ENCODE data around the gene CNNM1. TPM values are rescaled to one million over a fixed set of nuclear protein-coding genes. Genes with fewer than 3 reads are reported as not detected.

The CNNM1 gene
- total RNA-seq, 4 donors from 2014 or later, result 0.88 to 1.7 (median 1.5) TPM; not detected in 1

DNA sequence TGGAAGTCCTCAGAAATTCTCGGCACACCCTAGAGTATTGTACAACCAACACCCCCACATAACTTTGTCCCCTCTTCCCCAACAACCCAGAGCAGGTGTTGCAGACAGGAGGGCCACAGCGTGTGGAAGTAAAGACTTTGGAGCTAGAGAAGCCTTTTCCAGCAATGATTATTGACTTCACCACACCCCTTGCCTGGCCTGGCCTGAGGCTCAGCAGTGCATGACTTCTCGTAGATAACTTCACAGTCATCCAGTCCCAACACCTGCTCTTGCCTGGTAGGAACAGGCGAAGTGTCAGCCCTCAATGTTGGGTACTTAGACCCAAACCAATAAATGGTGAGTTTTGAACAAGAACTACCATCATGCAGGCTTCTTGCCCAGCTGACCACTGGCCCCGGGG, 64.5 kb downstream of the CNNM1 start:
- no peaks in the 10 kb centered on the region for H3K27me3 ChIP-seq
- H3K9me3 ChIP-seq, result no peaks in the 10 kb centered on the region
- intact Hi-C loops (cut with DNase I; ENCODE audit: low total_unique reads), result no loop called here
- H3K36me3 ChIP-seq, result no peaks in the 10 kb centered on the region
- no peak overlapping the region for H3K4me3 ChIP-seq
- no peak for TF ChIP-seq POLR2A (IDR thresholded peaks at IDR 0.05)
- no peak for TF ChIP-seq CTCF (IDR thresholded peaks at IDR 0.05)
- no peak overlapping the region for H3K27ac ChIP-seq
- DNase-seq, result no peak
- no peaks in the 10 kb centered on the region for H3K4me1 ChIP-seq

DNA sequence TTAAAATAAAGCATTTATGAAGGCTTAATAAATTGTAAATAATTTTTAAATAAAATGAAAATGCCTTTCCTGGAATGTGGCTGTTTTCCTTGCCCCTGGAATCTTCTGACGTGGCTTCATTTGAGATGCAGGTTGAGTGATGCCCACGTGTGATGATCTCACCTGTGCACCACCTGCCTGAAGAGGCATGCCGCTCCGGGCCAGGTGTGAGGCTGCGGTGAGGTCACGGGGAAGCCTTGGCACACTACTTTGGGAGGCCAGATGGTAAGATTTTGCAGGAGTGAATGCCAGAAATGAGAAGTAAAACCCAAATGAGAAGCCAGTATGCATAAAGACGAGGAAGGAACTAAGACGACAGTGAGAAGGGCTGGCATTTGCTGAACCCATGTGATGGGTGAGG, 65.1 kb downstream of the CNNM1 start:
- Histone ChIP-seq H3K9me3 (no peaks in the 10 kb centered on the region), H3K4me3 (no peak overlapping the region), H3K36me3 (no peaks in the 10 kb centered on the region), H3K4me1 (no peaks in the 10 kb centered on the region), H3K27me3 (no peaks in the 10 kb centered on the region), H3K27ac (no peak overlapping the region)
- no peak for DNase-seq
- intact Hi-C loops (cut with DNase I; ENCODE audit: low total_unique reads), result no loop called here
- no peak for TF ChIP-seq POLR2A (IDR thresholded peaks at IDR 0.05)
- TF ChIP-seq CTCF (IDR thresholded peaks at IDR 0.05), result no peak

DNA sequence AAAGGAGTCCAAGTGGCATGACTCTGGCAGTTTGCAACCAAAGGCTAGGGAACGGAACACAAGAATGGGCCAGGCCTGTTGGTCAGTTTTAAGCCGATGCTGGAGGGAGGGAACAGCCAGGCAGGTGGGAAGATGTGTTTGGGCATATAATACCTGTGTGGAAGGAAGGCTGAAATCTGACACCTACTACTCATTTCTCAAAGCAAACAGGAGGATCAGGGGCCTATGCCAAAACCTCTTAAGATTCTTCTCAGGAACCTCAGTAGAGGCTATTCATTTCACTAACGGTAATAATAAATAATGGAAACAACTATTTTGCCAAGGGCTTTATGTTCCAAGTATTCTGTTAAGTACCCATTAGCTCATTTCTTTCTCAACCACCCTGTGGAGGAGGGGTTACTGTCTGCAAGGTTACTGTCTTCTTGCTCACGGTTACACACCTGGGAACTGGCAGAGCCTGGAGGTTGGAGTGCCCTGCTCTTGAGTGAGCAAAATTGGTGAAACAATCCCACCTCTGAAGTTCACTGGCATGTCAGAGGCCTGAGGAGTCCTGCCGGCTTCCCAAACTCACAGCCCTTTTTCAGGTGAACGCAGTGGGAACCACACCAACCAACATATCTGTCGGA, 65.7 kb downstream of the CNNM1 start:
- H3K9me3 ChIP-seq, result no peaks in the 10 kb centered on the region
- no peak for DNase-seq
- intact Hi-C loops (cut with DNase I; ENCODE audit: low total_unique reads), result no loop called here
- no peaks in the 10 kb centered on the region for H3K27me3 ChIP-seq
- H3K4me3 ChIP-seq, result no peak overlapping the region
- TF ChIP-seq POLR2A (IDR thresholded peaks at IDR 0.05), result no peak
- TF ChIP-seq CTCF (IDR thresholded peaks at IDR 0.05), result no peak
- H3K4me1 ChIP-seq, result no peaks in the 10 kb centered on the region
- no peak overlapping the region for H3K27ac ChIP-seq
- no peaks in the 10 kb centered on the region for H3K36me3 ChIP-seq

GRCh38 chr10:99395750-99396445, 66.7 kb downstream of the CNNM1 start:
- Histone ChIP-seq H3K27me3 (no peaks in the 10 kb centered on the region), H3K27ac (no peak overlapping the region), H3K9me3 (no peaks in the 10 kb centered on the region), H3K4me3 (no peak overlapping the region), H3K4me1 (no peaks in the 10 kb centered on the region), H3K36me3 (no peaks in the 10 kb centered on the region)
- intact Hi-C loops (cut with DNase I; ENCODE audit: low total_unique reads), result no loop called here
- TF ChIP-seq CTCF (IDR thresholded peaks at IDR 0.05) (no peak), POLR2A (IDR thresholded peaks at IDR 0.05) (no peak)
- DNase-seq, result no peak

DNA sequence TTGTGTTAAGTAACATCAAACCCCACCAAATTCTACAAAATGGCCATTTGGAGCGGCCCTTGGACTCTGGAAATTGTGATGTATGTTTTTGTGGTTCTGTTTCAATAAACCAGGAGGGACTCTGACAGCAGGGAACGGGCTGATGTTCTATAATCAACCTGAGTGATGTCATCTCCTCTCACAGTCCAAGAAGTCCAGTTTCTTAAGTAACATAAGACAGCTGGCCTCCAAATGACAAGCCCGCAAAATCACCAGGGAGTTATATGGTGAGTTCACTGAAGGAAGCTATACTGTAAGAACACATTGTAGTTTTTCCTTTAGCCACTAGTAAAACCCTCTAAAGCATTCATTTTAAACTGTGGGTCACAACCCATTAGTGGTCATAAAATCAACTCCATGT, 67.3 kb downstream of the CNNM1 start:
- Histone ChIP-seq H3K4me1 (no peaks in the 10 kb centered on the region), H3K4me3 (no peak overlapping the region), H3K27ac (no peak overlapping the region), H3K36me3 (no peaks in the 10 kb centered on the region), H3K27me3 (no peaks in the 10 kb centered on the region), H3K9me3 (no peaks in the 10 kb centered on the region)
- intact Hi-C loops (cut with DNase I; ENCODE audit: low total_unique reads), result no loop called here
- TF ChIP-seq CTCF (IDR thresholded peaks at IDR 0.05), result no peak
- DNase-seq, result no peak

Measured in uterus (tissue), 4 donors.